Duodenal mucosa (tissue), 2 donors: Measurements from ENCODE around the gene CDC45.

ENCODE experiments used
- H3K27ac ChIP-seq: one replicate; pipeline ENCODE4 v1.7.0; 2013; ENCODE audit warnings: low read depth, low read length
- H3K27me3 ChIP-seq, 2 donors: one replicate each; pipeline ENCODE4 v1.7.0; 2013; ENCODE audit warnings: low read length in 2 of 2, control low read depth in 1 of 2; ENCODE audit not compliant: insufficient read depth in 2 of 2, control insufficient read depth in 1 of 2
- H3K36me3 ChIP-seq, 2 donors: one replicate each; pipeline ENCODE4 v1.7.0; 2013; ENCODE audit warnings: low read length in 2 of 2, control low read depth in 1 of 2; ENCODE audit not compliant: insufficient read depth in 2 of 2, control insufficient read depth in 1 of 2
- H3K4me1 ChIP-seq, 2 donors: one replicate each; pipeline ENCODE4 v1.7.0; 2013; ENCODE audit warnings: low read length in 2 of 2, control low read depth in 1 of 2; ENCODE audit not compliant: insufficient read depth in 2 of 2, control insufficient read depth in 1 of 2
- H3K4me3 ChIP-seq, 2 donors: one replicate each; pipeline ENCODE4 v1.7.0; 2013; ENCODE audit warnings: low read length in 2 of 2, low read depth in 1 of 2
- H3K9ac ChIP-seq, 2 donors: one replicate each; pipeline ENCODE4 v1.7.0; 2013; ENCODE audit warnings: low read length in 2 of 2, low read depth in 1 of 2
- H3K9me3 ChIP-seq, 2 donors: one replicate each; pipeline ENCODE4 v1.7.0; 2013; ENCODE audit warnings: low read length in 2 of 2, control low read depth in 1 of 2; ENCODE audit not compliant: control insufficient read depth in 1 of 2

The CDC45 gene

GRCh38 chr22:19457828-19458428 is 21.8 kb upstream of the CDC45 start:
- H3K9ac ChIP-seq, result no peak overlapping the region
- H3K4me3 ChIP-seq, result no peak overlapping the region
- H3K4me1 ChIP-seq, result no peaks in the 10 kb centered on the region
- H3K27me3 ChIP-seq, result no peaks in the 10 kb centered on the region
- no peaks in the 10 kb centered on the region for H3K9me3 ChIP-seq
- H3K27ac ChIP-seq, result no peak overlapping the region
- peaks cover 37 to 80% of the 10 kb centered on the region in 2 donors for H3K36me3 ChIP-seq

- peaks cover 31 to 76% of the 10 kb centered on the region in 2 donors for H3K36me3 ChIP-seq
- no peak overlapping the region for H3K27ac ChIP-seq
- H3K4me1 ChIP-seq, result no peaks in the 10 kb centered on the region
- no peak overlapping the region for H3K4me3 ChIP-seq
- H3K9me3 ChIP-seq, result no peaks in the 10 kb centered on the region
- H3K9ac ChIP-seq, result no peak overlapping the region
- H3K27me3 ChIP-seq, result no peaks in the 10 kb centered on the region
Observed at GRCh38 chr22:19460036-19460435, 19.7 kb upstream of the CDC45 start.

GRCh38 chr22:19461506-19461905 is 18.2 kb upstream of the CDC45 start:
- no peaks in the 10 kb centered on the region for H3K4me1 ChIP-seq
- no peak overlapping the region for H3K4me3 ChIP-seq
- peaks cover 20 to 74% of the 10 kb centered on the region in 2 donors for H3K36me3 ChIP-seq
- H3K27me3 ChIP-seq, result no peaks in the 10 kb centered on the region
- no peak overlapping the region for H3K9ac ChIP-seq
- no peak overlapping the region for H3K27ac ChIP-seq
- no peaks in the 10 kb centered on the region for H3K9me3 ChIP-seq

- Histone ChIP-seq H3K36me3 (peaks cover 22 to 75% of the 10 kb centered on the region in 2 donors), H3K27me3 (no peaks in the 10 kb centered on the region), H3K4me1 (no peaks in the 10 kb centered on the region), H3K4me3 (no peak overlapping the region), H3K27ac (no peak overlapping the region), H3K9me3 (no peaks in the 10 kb centered on the region), H3K9ac (no peak overlapping the region)
Observed at GRCh38 chr22:19463008-19463407, 16.7 kb upstream of the CDC45 start.

- Histone ChIP-seq H3K4me1 (no peaks in the 10 kb centered on the region), H3K9ac (no peak overlapping the region), H3K9me3 (no peaks in the 10 kb centered on the region), H3K27ac (no peak overlapping the region), H3K4me3 (no peak overlapping the region), H3K36me3 (peaks cover 24 to 78% of the 10 kb centered on the region in 2 donors), H3K27me3 (no peaks in the 10 kb centered on the region)
Observed at GRCh38 chr22:19463491-19464469, 15.9 kb upstream of the CDC45 start.

- Histone ChIP-seq H3K9me3 (no peaks in the 10 kb centered on the region), H3K36me3 (peaks cover 31 to 81% of the 10 kb centered on the region in 2 donors), H3K4me3 (no peak overlapping the region), H3K27me3 (no peaks in the 10 kb centered on the region), H3K4me1 (no peaks in the 10 kb centered on the region), H3K9ac (no peak overlapping the region), H3K27ac (no peak overlapping the region)
Observed at GRCh38 chr22:19464546-19464945, 15.2 kb upstream of the CDC45 start.

- Histone ChIP-seq H3K4me1 (no peaks in the 10 kb centered on the region), H3K27me3 (no peaks in the 10 kb centered on the region), H3K27ac (no peak overlapping the region), H3K9me3 (no peaks in the 10 kb centered on the region), H3K36me3 (peaks cover 36 to 85% of the 10 kb centered on the region in 2 donors), H3K4me3 (no peak overlapping the region), H3K9ac (no peak overlapping the region)
Observed at GRCh38 chr22:19464975-19465374, 14.7 kb upstream of the CDC45 start.

GRCh38 chr22:19466126-19466716 is 13.5 kb upstream of the CDC45 start:
- H3K27me3 ChIP-seq, result no peaks in the 10 kb centered on the region
- peaks cover 44 to 85% of the 10 kb centered on the region in 2 donors for H3K36me3 ChIP-seq
- H3K9me3 ChIP-seq, result no peaks in the 10 kb centered on the region
- H3K4me1 ChIP-seq, result no peaks in the 10 kb centered on the region
- H3K9ac ChIP-seq, result no peak overlapping the region
- no peak overlapping the region for H3K27ac ChIP-seq
- no peak overlapping the region for H3K4me3 ChIP-seq

- Histone ChIP-seq H3K4me1 (no peaks in the 10 kb centered on the region), H3K27ac (no peak overlapping the region), H3K9ac (no peak overlapping the region), H3K27me3 (no peaks in the 10 kb centered on the region), H3K4me3 (no peak overlapping the region), H3K36me3 (peaks cover 53 to 91% of the 10 kb centered on the region in 2 donors), H3K9me3 (no peaks in the 10 kb centered on the region)
Observed at GRCh38 chr22:19466848-19467752, 12.6 kb upstream of the CDC45 start.
